HG03097 (cell line): ENCODE results near the gene C1QTNF1.

ENCODE experiments used
- ATAC-seq: cut with Tn5 transposase; IDR thresholded peaks from one replicate; pipeline ENCODE4 v1.9.1; 2021; ENCODE audit not compliant: unreplicated experiment, low FRiP score

C1QTNF1 gene

DNA sequence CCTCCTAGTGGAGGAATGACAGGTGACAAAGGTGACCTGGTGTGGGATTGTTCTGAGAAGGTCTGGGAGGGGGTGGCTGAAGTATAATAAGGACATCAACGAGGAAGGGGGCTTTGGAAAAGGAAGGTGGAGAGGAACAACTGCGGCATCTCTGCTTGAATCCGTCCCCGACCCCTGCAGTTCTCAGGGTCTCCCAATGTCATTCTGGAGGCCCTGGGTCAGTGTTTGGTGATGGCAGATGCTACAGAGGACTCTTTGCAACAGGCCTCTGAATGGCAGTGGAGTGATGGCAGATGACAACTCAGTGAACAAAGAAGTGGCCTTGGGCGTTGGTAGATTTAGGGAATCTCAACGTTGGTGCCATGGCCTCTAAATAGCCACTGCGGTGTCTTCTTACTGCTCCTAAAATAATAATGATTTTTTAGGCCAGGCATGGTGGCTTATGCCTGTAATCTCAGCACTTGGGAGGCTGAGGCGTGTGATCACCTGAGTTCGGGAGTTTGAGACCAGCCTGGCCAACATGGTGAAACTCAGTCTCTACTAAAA is 52.0 kb downstream of the C1QTNF1 start:
- no peak for ATAC-seq

DNA sequence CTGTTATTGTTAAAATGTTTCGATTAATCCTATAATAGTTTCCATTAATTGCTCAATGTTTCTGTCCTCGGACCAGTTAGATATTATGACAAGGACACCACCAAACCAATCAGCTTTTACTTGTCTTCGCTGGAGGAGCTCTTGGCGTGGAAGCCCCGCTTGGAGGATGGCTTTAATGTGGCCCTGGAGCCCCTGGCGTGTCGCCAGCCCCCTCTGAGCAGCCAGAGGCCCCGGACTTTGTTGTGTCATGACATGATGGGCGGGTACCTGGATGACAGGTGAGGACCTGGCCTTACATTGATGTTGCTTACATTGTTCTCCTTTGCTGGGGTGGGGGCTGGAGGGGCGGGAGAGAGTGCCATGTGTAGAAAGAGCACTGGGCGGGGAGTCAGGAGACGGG is 53.6 kb downstream of the C1QTNF1 start:
- ATAC-seq, result no peak

DNA sequence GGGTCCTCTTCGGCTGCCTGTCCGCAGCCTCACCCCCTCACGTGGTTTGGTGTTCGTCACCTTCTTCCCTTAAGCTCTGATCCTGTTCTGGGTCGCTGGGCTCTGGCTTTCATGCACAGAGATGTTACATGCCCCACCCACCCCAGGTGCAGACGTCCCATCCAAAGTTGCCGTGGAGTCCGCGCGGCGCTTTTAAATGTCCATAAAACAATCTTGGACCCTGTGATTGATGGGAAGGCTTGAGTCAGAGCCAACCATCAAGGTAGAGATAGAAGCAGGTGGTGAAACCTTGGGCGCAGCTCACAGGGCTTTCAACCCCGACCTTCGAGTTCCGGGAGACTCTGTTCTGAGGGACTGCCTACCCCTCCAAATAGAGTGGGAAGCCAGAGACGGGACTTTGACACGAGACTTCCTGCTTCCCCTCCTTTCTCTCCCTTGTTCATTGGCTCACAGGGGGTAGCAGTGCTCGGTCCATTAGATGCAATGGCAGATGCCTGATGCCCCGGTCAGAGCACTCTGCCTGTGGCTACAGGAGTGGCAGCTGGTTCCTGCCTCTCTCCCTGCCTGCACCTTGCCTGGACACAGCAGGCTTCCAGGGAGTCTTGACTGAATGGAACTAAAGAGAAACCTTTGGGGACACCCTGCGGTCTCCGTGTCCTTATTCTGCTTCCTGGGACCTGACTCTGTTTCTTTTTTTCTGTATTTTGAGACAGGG is 54.7 kb downstream of the C1QTNF1 start:
- ATAC-seq, result no peak

DNA sequence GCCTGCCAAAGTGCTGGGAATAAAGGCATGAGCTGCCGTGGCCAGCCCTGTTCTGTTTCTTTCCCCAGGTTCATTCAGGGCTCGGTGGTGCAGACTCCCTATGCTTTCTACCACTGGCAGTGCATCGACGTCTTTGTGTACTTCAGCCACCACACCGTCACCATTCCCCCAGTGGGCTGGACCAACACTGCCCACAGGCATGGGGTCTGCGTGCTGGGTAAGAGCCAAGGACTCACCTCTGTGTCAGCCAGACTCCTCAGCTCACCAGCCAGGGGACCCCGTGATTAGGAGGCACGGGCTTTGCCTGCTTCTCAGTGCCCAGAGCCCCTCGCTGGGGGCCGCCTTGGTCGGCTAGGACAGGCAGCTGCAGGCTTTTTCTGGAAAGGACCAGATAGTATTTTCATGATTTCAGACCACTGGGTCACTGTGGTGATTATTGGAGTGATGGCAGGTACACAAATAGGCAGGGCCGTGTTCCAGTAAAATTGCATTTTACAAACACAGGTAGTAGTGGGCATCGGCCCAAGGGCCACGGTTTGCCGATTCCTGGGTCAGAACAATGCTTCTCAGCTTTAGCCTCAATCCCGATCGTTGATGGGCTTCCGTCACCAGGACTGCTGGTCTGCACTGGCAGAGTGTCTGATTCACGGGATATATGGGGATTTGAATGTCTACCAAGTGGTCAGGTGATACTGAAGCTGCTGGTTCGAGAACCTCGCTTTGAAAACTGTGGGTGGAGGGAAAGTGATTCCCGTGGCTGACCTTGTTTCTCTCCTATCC is 55.6 kb downstream of the C1QTNF1 start:
- no peak for ATAC-seq

DNA sequence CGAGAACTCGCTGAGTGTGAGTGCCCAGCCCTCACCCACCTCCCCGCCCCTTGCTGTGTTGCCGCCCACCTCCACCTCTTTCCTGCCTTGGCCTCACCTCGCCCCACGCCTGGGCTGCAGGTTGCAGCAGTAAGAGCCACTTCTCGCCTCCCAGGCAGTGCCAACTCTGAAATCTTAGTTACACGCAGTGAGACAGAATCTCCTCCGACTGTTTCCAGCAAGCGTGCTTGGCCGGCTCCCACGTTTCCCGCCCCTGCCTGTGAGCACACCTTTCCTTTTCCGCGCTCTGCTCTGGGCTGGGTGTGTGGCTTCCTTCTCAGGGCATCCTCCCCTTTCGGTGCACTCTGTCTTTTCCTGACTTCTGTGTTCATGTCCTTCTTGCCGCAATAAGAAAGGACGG is 56.4 kb downstream of the C1QTNF1 start:
- no peak for ATAC-seq

DNA sequence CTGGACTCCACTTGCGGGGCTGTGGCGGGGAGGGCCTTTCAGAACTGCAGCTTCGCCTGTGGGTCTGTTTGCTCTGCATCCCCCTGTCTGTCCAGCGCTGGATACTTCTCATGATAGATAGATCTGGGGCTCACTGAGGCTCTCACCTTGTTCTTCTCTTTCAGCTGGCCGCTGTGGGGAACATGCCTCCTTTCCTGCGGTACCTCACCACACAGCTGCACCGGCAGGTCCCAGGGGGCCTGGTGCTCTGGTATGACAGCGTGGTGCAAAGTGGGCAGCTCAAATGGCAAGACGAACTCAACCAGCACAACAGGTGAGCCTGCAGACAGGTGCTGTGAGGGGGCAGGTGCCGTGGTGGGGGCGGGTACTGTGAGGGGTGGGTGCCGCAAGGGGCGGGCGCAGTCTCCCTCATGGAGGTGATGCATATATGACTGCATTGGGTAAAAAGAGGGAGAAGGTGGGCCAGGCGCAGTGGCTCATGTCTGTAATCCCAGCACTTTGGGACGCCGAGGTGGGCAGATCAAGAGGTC is 56.9 kb downstream of the C1QTNF1 start:
- ATAC-seq, result no peak

DNA sequence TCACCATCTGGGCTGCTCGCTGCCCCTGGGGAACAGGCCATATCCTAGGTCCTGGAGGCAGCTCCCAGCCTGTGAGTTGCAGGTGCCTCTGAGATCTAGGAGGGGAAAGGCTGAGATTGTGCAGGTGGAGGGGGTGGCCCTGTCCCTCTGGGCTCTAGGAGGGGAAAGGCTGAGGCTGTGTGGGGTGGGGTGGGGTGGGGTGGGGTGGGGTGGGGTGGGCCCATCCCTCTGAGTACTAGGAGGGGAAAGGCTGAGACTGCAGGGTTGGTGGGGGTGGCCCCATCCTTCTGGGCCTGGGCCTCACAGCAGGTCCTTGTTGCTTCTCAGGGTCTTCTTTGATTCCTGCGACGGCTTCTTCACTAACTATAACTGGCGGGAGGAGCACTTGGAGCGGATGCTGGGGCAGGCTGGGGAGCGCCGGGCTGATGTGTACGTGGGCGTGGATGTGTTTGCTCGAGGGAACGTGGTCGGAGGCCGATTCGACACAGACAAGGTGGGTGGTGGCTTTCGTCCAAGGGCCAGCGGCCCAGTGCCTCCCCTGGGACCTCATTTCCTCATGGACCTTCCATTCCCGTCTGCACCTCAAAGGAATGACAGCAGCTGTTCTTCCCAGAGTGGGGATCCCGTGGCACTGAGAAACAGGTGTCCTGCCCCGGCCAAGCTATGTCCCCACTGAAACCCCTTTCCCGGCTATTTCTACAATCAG is 57.8 kb downstream of the C1QTNF1 start:
- no peak for ATAC-seq

DNA sequence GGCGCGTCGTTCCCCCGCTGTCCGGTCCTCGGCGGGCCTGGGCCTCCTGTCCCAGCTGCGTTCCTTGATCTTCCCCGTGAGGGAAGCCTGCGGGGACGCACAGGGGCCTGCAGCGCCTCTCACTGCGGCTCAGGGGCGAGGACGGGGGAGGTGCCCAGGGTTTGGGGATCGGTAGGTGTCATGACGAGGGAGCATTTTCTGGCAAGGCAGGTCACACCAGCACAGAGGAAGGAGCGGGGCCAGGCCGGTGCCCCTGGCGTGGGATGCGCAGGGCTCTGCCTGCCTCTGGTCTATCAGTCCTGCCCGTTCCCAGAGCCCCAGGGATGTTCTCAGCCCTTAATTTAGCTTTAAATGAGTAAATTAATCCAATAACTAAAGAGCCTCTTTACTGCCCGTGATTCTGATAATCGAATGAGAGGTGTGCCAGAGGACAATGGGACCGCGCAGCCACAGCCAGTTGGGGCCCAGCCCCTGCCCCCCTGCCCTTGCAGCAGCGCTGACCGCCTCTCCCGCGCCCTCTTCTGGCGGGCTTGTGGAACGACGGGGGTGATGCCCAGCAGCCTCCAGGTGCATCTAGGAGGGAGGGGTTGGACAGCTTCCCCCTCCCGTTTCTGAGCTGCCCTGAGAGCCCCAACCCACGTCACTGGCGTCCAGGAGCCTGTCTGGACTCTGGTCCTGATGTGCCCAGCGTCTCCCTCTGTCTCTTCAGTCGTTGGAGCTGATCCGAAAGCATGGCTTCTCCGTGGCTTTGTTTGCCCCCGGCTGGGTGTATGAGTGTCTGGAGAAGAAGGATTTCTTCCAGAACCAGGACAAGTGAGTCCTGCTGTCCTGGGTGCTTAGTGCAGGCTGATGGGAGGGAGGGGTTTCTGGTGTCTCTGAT is 58.6 kb downstream of the C1QTNF1 start:
- ATAC-seq, result no peak

DNA sequence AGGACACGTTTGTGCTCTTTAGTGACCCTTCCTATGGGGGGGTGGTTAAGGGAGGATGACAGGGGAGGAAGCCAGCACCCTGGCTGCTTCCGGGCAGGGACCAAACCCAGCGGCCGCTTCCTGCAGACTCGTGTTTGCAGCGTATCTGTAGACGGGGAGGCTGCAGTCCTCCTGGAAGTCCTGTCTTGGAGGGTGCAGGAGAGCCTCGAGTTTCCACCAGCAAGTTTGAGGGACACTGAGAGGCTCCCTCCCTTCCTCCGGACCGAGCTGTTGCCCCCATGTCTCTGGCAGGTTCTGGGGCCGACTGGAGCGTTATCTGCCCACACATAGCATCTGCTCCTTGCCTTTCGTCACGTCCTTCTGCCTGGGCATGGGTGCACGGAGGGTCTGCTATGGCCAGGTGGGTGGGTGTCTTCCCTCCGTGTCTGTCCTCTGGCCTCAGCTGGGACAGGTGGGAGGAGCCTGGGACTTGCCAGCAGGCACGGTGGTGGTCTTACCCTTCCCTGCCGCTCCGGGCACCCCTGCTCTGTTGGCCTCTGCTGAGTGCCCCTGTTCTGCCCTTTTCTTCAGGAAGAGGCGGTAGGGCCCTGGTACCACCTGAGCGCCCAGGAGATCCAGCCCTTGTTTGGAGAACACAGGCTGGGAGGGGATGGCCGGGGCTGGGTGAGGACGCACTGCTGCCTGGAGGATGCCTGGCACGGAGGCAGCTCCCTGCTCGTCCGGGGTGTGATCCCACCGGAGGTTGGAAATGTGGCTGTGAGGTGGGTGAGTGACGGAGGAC is 59.4 kb downstream of the C1QTNF1 start:
- ATAC-seq, result no peak

DNA sequence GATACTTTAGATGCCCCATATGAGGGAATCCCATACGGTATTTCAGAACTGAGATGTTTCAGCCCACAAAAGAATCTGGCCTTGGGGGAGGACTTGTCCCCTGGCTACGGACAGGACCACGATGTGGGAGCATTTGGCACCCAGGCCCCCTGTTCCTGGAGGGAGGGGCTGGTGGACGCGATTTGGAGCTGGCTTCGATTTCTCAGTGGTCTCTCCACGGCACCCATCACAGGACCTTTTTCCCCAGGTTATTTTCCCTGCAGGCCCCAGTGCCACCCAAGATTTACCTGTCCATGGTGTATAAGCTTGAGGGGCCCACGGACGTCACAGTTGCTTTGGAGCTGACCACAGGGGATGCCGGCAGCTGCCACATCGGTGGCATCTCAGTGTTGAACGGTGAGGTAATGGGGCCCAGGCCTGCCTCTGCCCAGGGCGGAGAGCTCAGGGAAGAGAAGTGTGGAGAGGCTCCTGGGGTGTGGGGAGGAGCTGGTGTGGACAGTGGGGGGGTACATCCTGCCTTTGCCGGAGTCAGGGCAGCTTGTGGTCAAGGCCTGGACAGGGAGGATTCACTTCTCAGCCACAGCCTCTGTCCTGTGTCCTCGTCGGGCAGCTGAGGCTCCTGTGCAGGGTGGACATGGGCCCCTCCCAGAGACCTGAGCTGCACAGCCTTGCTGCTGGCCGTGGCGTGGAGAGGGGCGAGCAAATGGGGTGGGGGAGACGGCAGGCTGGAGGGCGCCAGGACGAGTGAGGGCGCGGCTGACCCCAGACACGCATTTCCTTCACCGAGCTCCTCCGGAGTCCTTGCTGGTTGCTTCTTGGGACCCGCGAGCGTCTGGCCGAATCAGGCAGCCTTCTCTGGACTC is 60.6 kb downstream of the C1QTNF1 start:
- ATAC-seq, result no peak

DNA sequence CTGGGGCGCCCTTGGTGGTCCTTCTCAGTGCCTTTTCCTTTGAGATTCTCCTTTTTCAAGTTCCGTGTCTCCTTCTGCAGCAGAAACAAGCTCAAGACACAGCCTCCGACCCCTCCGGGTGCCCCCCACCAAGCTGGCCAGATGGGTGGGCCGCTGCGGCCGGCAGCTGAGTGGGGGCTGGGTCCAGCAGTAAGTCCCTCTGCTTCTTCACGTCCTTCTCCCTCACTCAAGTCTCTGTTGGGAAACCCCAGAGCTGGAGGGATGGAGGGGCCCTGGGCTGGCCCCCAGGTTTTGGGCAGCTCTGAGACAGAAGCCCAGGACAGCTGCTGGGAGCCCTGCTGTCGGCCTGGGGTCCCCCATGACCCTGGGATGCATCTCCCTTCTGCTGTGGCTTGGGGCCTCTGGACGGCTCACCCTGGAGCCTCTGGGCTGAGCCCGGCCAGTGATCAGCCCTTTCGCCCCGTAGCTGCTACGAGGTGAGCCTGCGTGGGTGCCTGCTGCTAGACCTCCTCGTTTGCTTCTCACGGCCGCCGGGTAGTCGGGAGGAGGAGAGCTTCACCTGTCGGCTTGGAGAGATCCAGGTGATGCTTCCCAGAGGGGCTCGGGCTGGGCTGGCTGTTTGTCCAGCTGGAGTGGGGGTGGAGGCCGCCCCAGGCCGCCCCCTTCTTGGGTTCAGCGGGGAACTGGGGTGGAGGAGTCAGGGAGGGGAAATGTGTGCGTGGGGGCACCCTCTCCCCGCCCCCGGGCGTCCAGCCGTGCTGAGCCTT is 61.4 kb downstream of the C1QTNF1 start:
- no peak for ATAC-seq

DNA sequence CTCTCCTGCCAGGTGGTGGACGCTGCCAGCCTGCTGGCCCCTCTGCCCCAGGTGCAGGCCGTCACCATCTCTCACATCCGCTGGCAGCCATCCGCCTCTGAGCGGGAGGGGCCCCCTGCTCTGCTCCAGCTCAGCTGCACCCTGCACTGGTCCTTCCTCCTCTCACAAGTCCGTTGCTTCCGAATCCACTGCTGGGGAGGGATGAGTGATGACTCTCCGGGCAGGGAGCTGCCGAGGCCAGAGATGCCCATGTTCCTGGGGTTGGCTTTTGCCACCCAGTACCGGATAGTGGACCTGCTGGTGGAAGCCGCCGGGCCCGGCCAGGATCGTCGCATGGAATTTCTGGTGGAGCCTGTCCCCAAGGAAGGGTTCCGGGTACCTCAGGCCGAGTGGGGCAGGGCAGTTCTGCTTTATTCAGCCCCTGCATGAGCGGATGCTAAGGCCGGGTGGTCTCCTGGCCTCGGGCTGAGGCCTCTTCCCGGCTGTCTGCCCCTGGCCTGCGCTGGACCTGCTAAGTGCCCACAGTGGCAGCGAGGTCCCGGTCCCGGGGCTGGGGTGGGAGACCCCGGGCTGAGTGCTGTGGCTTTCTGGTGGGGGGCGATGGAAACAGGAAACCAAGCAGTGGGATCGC is 62.1 kb downstream of the C1QTNF1 start:
- no peak for ATAC-seq

DNA sequence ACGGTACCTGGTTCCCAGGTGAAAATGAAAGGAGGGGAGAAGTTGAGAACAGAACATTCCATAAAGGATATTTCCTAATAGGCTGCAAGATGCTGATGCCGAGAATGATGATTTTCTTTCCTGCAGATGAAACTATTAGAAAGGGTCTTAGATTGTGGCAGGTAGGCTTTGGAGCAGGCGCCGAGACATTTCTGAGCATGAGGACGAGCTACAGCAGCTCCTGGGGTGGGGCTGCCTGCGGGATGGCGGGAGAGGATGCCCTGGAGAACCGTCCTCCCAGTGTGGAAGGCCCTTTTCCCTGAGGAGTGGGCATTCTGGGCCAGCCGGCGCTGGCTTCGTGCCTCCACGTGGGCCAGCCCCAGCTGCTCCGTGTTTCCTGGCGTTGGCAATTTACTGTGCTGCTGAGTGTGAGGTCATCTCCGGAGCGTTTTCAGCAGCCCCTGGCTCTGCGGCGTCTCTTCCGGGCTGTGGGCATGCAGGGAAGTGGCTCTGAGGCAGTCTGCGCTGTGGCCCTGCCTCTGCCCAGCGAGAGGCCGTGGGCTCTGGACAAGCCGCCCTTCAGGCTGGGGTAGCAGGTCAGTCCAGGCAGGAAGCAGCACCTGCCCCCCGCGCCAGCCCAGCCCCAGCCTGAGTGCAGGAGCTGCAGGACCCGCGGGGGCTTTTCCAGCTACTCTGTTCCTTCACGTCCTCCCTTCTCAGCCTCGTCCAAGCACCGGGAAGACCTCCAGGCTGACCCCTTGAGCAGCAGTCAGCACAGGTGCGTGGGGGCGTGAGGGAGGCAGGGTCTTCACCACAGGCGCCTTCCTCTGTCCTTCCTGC is 62.8 kb downstream of the C1QTNF1 start:
- no peak for ATAC-seq

DNA sequence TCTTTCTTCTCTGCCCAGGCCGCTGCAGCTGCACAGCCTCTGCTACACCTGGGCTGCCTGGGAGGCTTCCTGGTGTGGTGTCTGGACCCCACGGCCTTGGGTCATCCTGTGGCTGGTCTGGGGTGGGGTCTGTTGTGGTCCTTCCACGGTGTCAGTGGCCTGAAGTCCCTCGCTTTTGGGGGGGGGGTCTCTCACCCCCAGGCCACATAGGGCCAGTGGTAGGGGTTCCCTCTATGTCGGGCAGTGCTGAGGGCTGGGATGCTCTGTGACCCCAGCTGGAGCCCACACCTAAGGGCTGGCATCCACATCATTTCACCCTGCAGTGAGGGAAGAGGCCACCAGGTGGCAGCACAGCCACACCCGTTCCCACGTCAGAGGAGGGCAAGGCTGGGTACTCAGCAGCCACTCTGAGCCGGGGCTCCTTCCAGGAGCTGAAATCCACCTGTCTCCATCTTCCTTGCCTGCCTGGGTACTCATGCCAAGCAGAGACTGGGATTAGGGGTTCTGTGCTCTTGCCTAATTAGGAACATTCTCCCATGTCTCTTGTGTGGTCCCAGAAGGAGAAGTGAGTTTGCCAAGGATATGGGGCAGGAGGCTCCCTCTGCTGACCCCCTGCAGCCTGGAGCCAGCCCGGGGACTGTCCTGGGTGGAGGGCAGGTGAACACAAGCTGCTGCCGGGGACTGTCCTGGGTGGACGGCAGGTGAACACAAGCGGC is 63.6 kb downstream of the C1QTNF1 start:
- ATAC-seq, result no peak

DNA sequence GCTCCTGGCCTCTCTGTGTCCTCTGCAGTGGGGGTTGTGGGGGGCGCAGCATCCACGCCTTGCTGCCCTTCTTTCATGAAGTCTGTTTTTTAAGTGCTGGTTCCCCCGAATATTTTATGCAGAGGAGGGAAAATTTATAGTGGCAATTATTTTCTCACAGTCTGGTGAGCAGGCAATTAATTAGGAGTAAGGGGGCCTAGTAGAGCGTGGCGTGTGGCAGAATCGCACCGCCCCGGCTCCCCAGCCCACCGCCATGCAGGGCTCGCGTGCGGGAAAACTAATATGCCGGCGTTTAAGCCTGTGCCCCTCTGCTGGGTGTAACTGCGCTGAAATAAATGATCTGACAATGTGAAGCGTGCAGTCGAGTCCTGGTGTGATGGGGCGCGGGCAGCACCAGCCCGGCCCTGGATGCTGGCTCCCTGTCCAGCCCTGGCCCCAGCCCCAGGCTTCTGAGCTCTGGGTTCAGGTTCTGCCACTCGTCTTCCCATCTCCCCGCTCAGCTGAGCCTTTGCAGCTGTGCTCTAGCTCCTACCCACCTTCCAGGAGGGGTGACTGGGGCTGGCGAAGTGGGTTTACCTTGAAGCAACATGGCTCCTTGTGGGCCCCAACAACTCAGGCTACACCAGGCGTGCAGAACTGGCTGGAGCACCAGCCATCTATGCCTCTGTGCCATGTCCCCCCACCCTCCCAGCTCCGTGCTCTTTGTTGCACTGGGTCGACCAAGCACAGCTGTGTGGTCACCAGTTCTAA is 64.5 kb downstream of the C1QTNF1 start:
- ATAC-seq, result no peak
